ENCODE data around the gene EYS. TPM values are rescaled to one million over a fixed set of nuclear protein-coding genes. Genes with fewer than 3 reads are reported as not detected.

The EYS gene
- total and polyA plus RNA-seq, 2 of the 13 experiments (the other 11 are each of a cell fraction or from before 2014, with no cell fraction given) = 0.04 to 0.07 TPM

DNA sequence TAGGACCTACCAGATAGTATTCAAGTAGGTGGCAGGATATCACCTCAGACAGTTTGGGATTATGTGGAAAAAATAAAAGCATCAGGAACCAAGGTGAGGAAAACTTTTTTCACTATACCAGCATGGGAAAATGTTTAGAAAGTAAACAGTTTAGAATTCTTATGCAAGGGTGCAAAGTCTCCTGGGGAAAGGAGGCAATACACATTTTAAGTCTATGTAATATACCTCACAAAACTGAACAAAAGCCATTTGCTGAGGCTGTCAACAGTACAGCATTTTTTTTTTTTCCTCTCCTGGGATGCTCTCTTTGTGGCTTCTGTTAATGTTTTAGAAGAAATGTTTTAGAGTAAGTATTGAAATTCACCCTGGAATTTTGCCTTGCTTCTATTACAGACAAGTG lies 1997.9 kb downstream of the EYS start (continued):
- TF ChIP-seq, protein P1, sequence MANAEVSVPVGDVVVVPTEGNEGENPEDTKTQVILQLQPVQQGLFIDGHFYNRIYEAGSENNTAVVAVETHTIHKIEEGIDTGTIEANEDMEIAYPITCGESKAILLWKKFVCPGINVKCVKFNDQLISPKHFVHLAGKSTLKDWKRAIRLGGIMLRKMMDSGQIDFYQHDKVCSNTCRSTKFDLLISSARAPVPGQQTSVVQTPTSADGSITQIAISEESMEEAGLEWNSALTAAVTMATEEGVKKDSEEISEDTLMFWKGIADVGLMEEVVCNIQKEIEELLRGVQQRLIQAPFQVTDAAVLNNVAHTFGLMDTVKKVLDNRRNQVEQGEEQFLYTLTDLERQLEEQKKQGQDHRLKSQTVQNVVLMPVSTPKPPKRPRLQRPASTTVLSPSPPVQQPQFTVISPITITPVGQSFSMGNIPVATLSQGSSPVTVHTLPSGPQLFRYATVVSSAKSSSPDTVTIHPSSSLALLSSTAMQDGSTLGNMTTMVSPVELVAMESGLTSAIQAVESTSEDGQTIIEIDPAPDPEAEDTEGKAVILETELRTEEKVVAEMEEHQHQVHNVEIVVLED (CRISPR knock-in tag; IDR thresholded peaks at IDR 0.05; ENCODE audit: borderline replicate concordance) = no peak
- TF ChIP-seq, protein P2, sequence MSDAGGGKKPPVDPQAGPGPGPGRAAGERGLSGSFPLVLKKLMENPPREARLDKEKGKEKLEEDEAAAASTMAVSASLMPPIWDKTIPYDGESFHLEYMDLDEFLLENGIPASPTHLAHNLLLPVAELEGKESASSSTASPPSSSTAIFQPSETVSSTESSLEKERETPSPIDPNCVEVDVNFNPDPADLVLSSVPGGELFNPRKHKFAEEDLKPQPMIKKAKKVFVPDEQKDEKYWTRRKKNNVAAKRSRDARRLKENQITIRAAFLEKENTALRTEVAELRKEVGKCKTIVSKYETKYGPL (CRISPR knock-in tag; IDR thresholded peaks at IDR 0.05) = peak; percentile 70; the same call in 1 of the 2 replicates
- TF ChIP-seq, protein P3, sequence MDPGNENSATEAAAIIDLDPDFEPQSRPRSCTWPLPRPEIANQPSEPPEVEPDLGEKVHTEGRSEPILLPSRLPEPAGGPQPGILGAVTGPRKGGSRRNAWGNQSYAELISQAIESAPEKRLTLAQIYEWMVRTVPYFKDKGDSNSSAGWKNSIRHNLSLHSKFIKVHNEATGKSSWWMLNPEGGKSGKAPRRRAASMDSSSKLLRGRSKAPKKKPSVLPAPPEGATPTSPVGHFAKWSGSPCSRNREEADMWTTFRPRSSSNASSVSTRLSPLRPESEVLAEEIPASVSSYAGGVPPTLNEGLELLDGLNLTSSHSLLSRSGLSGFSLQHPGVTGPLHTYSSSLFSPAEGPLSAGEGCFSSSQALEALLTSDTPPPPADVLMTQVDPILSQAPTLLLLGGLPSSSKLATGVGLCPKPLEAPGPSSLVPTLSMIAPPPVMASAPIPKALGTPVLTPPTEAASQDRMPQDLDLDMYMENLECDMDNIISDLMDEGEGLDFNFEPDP (CRISPR knock-in tag; conservative IDR thresholded peaks at IDR 0.05) = no peak
- TF ChIP-seq ZNF770 (CRISPR knock-in tag; IDR thresholded peaks at IDR 0.05) (0 out of 2 replicates have a peak, but pooled peaks have one; percentile 25), KMT2B (CRISPR knock-in tag; IDR thresholded peaks at IDR 0.05) (0 out of 2 replicates have a peak, but pooled peaks have one; percentile 21), ZFP37 (CRISPR knock-in tag; IDR thresholded peaks at IDR 0.05; ENCODE audit: borderline replicate concordance) (no peak), FOXJ3 (CRISPR knock-in tag; IDR thresholded peaks at IDR 0.05; ENCODE audit: borderline replicate concordance) (peak; percentile 64), ZNF598 (CRISPR knock-in tag; IDR thresholded peaks at IDR 0.05; ENCODE audit: borderline replicate concordance) (no peak), CBFB (CRISPR knock-in tag; IDR thresholded peaks at IDR 0.05) (no peak), GLI4 (CRISPR knock-in tag; IDR thresholded peaks at IDR 0.05; ENCODE audit: borderline replicate concordance) (no peak), MTF2 (CRISPR knock-in tag; IDR thresholded peaks at IDR 0.05; ENCODE audit: borderline replicate concordance) (no peak), FOXP1 (IDR thresholded peaks at IDR 0.05) (no peak), FOXP1 (CRISPR knock-in tag; IDR thresholded peaks at IDR 0.05) (peak; percentile 88), ZNF550 (CRISPR knock-in tag; IDR thresholded peaks at IDR 0.05; ENCODE audit: borderline replicate concordance) (no peak), ZGPAT (CRISPR knock-in tag; IDR thresholded peaks at IDR 0.05) (peak; percentile 57; the same call in 1 of the 2 replicates), NONO (IDR thresholded peaks at IDR 0.05) (no peak), NONO (CRISPR knock-in tag; conservative IDR thresholded peaks at IDR 0.05) (0 out of 2 replicates have a peak, but pooled peaks have one; percentile 39), HNF4A (CRISPR knock-in tag; IDR thresholded peaks at IDR 0.05) (peak; percentile 87), CEBPG (CRISPR knock-in tag; IDR thresholded peaks at IDR 0.05) (peak; percentile 83), FOXA3 (CRISPR knock-in tag; IDR thresholded peaks at IDR 0.05) (peak; percentile 85)
- TF ChIP-seq, protein P4, sequence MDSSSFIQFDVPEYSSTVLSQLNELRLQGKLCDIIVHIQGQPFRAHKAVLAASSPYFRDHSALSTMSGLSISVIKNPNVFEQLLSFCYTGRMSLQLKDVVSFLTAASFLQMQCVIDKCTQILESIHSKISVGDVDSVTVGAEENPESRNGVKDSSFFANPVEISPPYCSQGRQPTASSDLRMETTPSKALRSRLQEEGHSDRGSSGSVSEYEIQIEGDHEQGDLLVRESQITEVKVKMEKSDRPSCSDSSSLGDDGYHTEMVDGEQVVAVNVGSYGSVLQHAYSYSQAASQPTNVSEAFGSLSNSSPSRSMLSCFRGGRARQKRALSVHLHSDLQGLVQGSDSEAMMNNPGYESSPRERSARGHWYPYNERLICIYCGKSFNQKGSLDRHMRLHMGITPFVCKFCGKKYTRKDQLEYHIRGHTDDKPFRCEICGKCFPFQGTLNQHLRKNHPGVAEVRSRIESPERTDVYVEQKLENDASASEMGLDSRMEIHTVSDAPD (CRISPR knock-in tag; IDR thresholded peaks at IDR 0.05) = no peak

Data from HepG2 (cell line).